H1 (cell line): ENCODE measurements around the gene DEFB114. TPM values are rescaled to one million over a fixed set of nuclear protein-coding genes. Genes with fewer than 3 reads are reported as not detected.
A peak's percentile ranks its signal among the peaks of the same experiment; 100 is the strongest.

ENCODE experiments used
- CTCF ChIA-PET: fragments of 300-600 bp; sonication (Branson Sonifier 250); formaldehyde crosslinking; loops from one replicate; lab custom pipeline; 2021; ENCODE audit not compliant: partially characterized antibody; lab: Charles Lee
- POLR2A ChIA-PET: fragments of 300-600 bp; sonication (Branson Sonifier 250); formaldehyde crosslinking; loops from one replicate; lab custom pipeline; 2021; ENCODE audit warnings: inconsistent platforms; ENCODE audit not compliant: partially characterized antibody; lab: Charles Lee
- DNase-seq, 2 experiments: peaks; one replicate each; pipeline versions ENCODE4 v3.0.0 to v3.0.0-alpha.2; 2010 to 2022; ENCODE audit warnings: low spot score in 2 of 2, low read depth in 1 of 2, mixed read lengths in 1 of 2
- FAIRE-seq: peaks from 2 replicates; lab custom pipeline; 2011; peaks lifted over from hg19 to GRCh38; lab: Jason Lieb, UNC
- H2AFZ ChIP-seq: 2 replicates; pipeline ENCODE4 v1.8.1; 2012; ENCODE audit warnings: low read length, inconsistent platforms
- H2AK5ac ChIP-seq: 2 replicates; pipeline ENCODE4 v1.6.1; 2013; ENCODE audit warnings: low read depth, low read length
- H2BK120ac ChIP-seq: replicated peaks from 2 replicates; pipeline ENCODE3; 2013; ENCODE audit warnings: low read depth, low read length, inconsistent platforms
- H2BK12ac ChIP-seq: 2 replicates; pipeline ENCODE4 v1.6.1; 2013; ENCODE audit warnings: low read depth, low read length
- H2BK15ac ChIP-seq: 2 replicates; pipeline ENCODE4 v1.6.1; 2013; ENCODE audit warnings: low read length
- H2BK20ac ChIP-seq: 2 replicates; pipeline ENCODE4 v1.6.1; 2013; ENCODE audit warnings: low read length
- H2BK5ac ChIP-seq: 2 replicates; pipeline ENCODE4 v1.6.1; 2013; ENCODE audit warnings: low read depth, low read length
- H3K14ac ChIP-seq: 2 replicates; pipeline ENCODE4 v1.6.1; 2013; ENCODE audit warnings: inconsistent platforms; ENCODE audit not compliant: insufficient read length
- H3K18ac ChIP-seq: 2 replicates; pipeline ENCODE4 v1.6.1; 2013; ENCODE audit warnings: low read length; ENCODE audit errors: extremely low read depth
- H3K23ac ChIP-seq: 2 replicates; pipeline ENCODE4 v1.6.1; 2013; ENCODE audit warnings: inconsistent platforms; ENCODE audit not compliant: insufficient read length
- H3K23me2 ChIP-seq: 2 replicates; pipeline ENCODE4 v1.6.1; 2013; ENCODE audit warnings: low read depth, low read length
- H3K27ac ChIP-seq: 2 replicates; pipeline ENCODE4 v1.6.1; 2011; ENCODE audit warnings: low read depth, low read length, inconsistent platforms
- H3K27me3 ChIP-seq, 4 experiments: replicated peaks in 1 of 4; 1 replicate in 1 of 4; 2 replicates in 3 of 4; pipeline versions ENCODE4 v1.6.1 to v1.8.1; 2011 to 2013; ENCODE audit warnings: low read length in 3 of 4, mild to moderate bottlenecking in 3 of 4, inconsistent platforms in 2 of 4, mixed read lengths in 2 of 4, moderate library complexity in 1 of 4; ENCODE audit not compliant: control insufficient read depth in 3 of 4, insufficient read depth in 3 of 4; ENCODE audit errors: extremely low read depth in 1 of 4
- H3K36me3 ChIP-seq, 4 experiments: 2 replicates each; pipeline versions ENCODE4 v1.6.1 to v1.8.1; 2011 to 2013; ENCODE audit warnings: mild to moderate bottlenecking in 4 of 4, low read length in 3 of 4, moderate library complexity in 2 of 4, control low read depth in 1 of 4, inconsistent platforms in 1 of 4; ENCODE audit not compliant: insufficient read depth in 4 of 4, control insufficient read depth in 2 of 4
- H3K4ac ChIP-seq: replicated peaks from 2 replicates; pipeline ENCODE3; 2013; ENCODE audit warnings: low read length, low read depth, mixed read lengths, inconsistent platforms; ENCODE audit not compliant: insufficient read length
- H3K4me1 ChIP-seq, 4 experiments: replicated peaks in 1 of 4; 1 replicate in 1 of 4; 2 replicates in 3 of 4; pipeline versions ENCODE4 v1.6.1 to v1.8.1; 2011 to 2013; ENCODE audit warnings: low read length in 3 of 4, inconsistent platforms in 2 of 4, mixed read lengths in 1 of 4; ENCODE audit not compliant: insufficient read depth in 4 of 4, control insufficient read depth in 3 of 4
- H3K4me2 ChIP-seq, 2 experiments: 2 replicates each; pipeline versions ENCODE4 v1.6.1 to v1.8.1; 2011 to 2013; ENCODE audit warnings: low read depth in 2 of 2, low read length in 2 of 2, control low read depth in 1 of 2, inconsistent platforms in 1 of 2, mild to moderate bottlenecking in 1 of 2; ENCODE audit not compliant: insufficient read depth in 1 of 2
- H3K4me3 ChIP-seq, 4 experiments: fragments of 200-600, 300-600 bp in 1 of 4; sonication (generic), shearing (Covaris generic), sonication (Bioruptor Twin) in 1 of 4; 2 replicates each; pipeline versions ENCODE4 v1.5.1 to v1.8.1; 2011 to 2016; ENCODE audit warnings: low read length in 4 of 4, low read depth in 3 of 4, control low read depth in 2 of 4, inconsistent platforms in 2 of 4, mild to moderate bottlenecking in 2 of 4, mixed read lengths in 1 of 4, moderate library complexity in 1 of 4; ENCODE audit not compliant: insufficient read depth in 2 of 4; ENCODE audit errors: extremely low read depth in 1 of 4
- H3K56ac ChIP-seq: replicated peaks from 2 replicates; pipeline ENCODE3; 2013; ENCODE audit warnings: low read depth, mild to moderate bottlenecking, mixed read lengths, low read length, inconsistent platforms; ENCODE audit not compliant: insufficient read length
- H3K79me1 ChIP-seq: 2 replicates; pipeline ENCODE4 v1.6.1; 2013; ENCODE audit warnings: low read depth, low read length, control low read depth
- H3K79me2 ChIP-seq, 2 experiments: 2 replicates each; pipeline versions ENCODE4 v1.6.1 to v1.8.1; 2012 to 2013; ENCODE audit warnings: low read length in 2 of 2, mild to moderate bottlenecking in 2 of 2, inconsistent platforms in 1 of 2; ENCODE audit not compliant: insufficient read depth in 2 of 2, control insufficient read depth in 1 of 2
- H3K9ac ChIP-seq, 4 experiments: replicated peaks in 1 of 4; 1 replicate in 1 of 4; 2 replicates in 3 of 4; pipeline versions ENCODE4 v1.6.1 to v1.8.1; 2011 to 2013; ENCODE audit warnings: low read depth in 3 of 4, low read length in 3 of 4, control low read depth in 2 of 4, mild to moderate bottlenecking in 2 of 4, moderate library complexity in 2 of 4, inconsistent platforms in 1 of 4; ENCODE audit errors: extremely low read depth in 1 of 4
- H3K9me3 ChIP-seq, 2 experiments: 2 replicates each; pipeline versions ENCODE4 v1.6.1 to v1.8.1; 2012 to 2013; ENCODE audit warnings: mild to moderate bottlenecking in 2 of 2, moderate library complexity in 2 of 2, control low read depth in 1 of 2, inconsistent platforms in 1 of 2, low read depth in 1 of 2, low read length in 1 of 2, mixed read lengths in 1 of 2; ENCODE audit not compliant: insufficient read depth in 2 of 2
- H4K20me1 ChIP-seq, 2 experiments: replicated peaks in 1 of 2; 2 replicates each; pipeline versions ENCODE3 to v1.8.1; 2011 to 2013; ENCODE audit warnings: inconsistent platforms in 2 of 2, low read length in 2 of 2, mild to moderate bottlenecking in 1 of 2; ENCODE audit not compliant: insufficient read depth in 2 of 2, control insufficient read depth in 1 of 2
- H4K5ac ChIP-seq: 2 replicates; pipeline ENCODE4 v1.6.1; 2013; ENCODE audit warnings: low read length, low read depth, mixed read lengths, inconsistent platforms; ENCODE audit not compliant: insufficient read length
- H4K8ac ChIP-seq: 2 replicates; pipeline ENCODE4 v1.8.0; 2013; ENCODE audit warnings: mild to moderate bottlenecking, moderate library complexity, low read length, inconsistent platforms; ENCODE audit not compliant: insufficient read depth; ENCODE audit errors: extremely low read depth
- H4K91ac ChIP-seq: replicated peaks from 2 replicates; pipeline ENCODE3; 2013; ENCODE audit warnings: low read length, mixed read lengths, inconsistent platforms; ENCODE audit not compliant: insufficient read length
- CBX8 ChIP-seq: fragments of 300-800, 300-1000 bp; sonication (generic); IDR thresholded peaks from 2 replicates; pipeline ENCODE4 v1.7.1; 2016; ENCODE audit warnings: low read depth, low read length, borderline replicate concordance
- CHD1 ChIP-seq: IDR thresholded peaks from 2 replicates; pipeline ENCODE4 v1.6.1; 2012; ENCODE audit warnings: low read depth, low read length, improper control_type of control experiment
- JUND ChIP-seq: IDR thresholded peaks from 2 replicates; pipeline ENCODE4 v1.6.1; 2011; ENCODE audit warnings: mild to moderate bottlenecking, improper control_type of control experiment, low read length
- KDM1A ChIP-seq: fragments of 200-600, 300-600 bp; sonication (generic); IDR thresholded peaks from 2 replicates; pipeline ENCODE4 v1.7.1; 2016; ENCODE audit warnings: mild to moderate bottlenecking, low read length, borderline replicate concordance
- PHF8 ChIP-seq: fragments of 200-600 bp; sonication (generic); conservative IDR thresholded peaks from 2 replicates; pipeline ENCODE4 v1.7.1; 2012; ENCODE audit warnings: low read depth, mild to moderate bottlenecking, inconsistent platforms, low read length, moderate library complexity
- RFX5 ChIP-seq: IDR thresholded peaks from 2 replicates; pipeline ENCODE4 v1.6.1; 2011; ENCODE audit warnings: low read depth, low read length, improper control_type of control experiment, borderline replicate concordance
- SAP30 ChIP-seq: fragments of 300-600 bp; sonication (generic); IDR thresholded peaks from 2 replicates; pipeline ENCODE4 v1.7.1; 2012; ENCODE audit warnings: low read length, moderate library complexity, mild to moderate bottlenecking, inconsistent platforms; ENCODE audit not compliant: insufficient read depth, insufficient replicate concordance
- SIRT6 ChIP-seq: IDR thresholded peaks from one replicate; pipeline ENCODE4 v1.7.1; 2012; ENCODE audit warnings: low read length, inconsistent platforms
- TAF7 ChIP-seq: optimal IDR thresholded peaks from 2 replicates; pipeline ENCODE3; 2011; ENCODE audit warnings: low read depth, mild to moderate bottlenecking, inconsistent platforms, low read length, moderate library complexity, borderline replicate concordance
- WGBS, 2 experiments: shearing (Covaris generic) in 1 of 2; methylation state at CpG; one replicate each; pipeline versions ENCODE4 v1.1.6 to v1.1.7; 2013 to 2015; ENCODE audit warnings: low lambda C conversion rate in 2 of 2, mixed read lengths in 2 of 2, inconsistent platforms in 1 of 2, low coverage in 1 of 2, missing lambda C conversion rate in 1 of 2; ENCODE audit not compliant: insufficient replicate concordance in 2 of 2, insufficient coverage in 1 of 2, insufficient read length in 1 of 2; ENCODE audit errors: extremely low coverage in 1 of 2, missing lambda C conversion rate in 1 of 2; 5-methylcytosine and 5-hydroxymethylcytosine counted together
- polyA plus RNA-seq, 7 experiments: library from polyadenylated mRNA; depleted of rRNA in 3 of 7; stranded (reverse) in 5 of 7; unstranded in 2 of 7; fragments of >200 nt in 5 of 7; fragments of 200-250 nt in 2 of 7; gene quantifications; 1 replicate in 5 of 7; 2 replicates in 1 of 7; 4 replicates in 1 of 7; pipeline versions ENCODE4 v1.2.1 to v1.2.3, GENCODE V29; 2011 to 2013; ENCODE audit warnings: missing spikeins in 2 of 7, mixed read lengths in 2 of 7
- total RNA-seq: library from RNA; stranded (reverse); fragmentation: NEBNext Ultra II Directional; extraction: Animal tissue kit (Norgen Biotek cat#: 25700); gene quantifications from 2 replicates; pipeline ENCODE4 v1.2.1, GENCODE V29; 2021

The DEFB114 gene
- total and polyA plus RNA-seq, 2 of the 8 experiments (the other 6 are each of a cell fraction or from before 2014, with no cell fraction given) = not detected

DNA sequence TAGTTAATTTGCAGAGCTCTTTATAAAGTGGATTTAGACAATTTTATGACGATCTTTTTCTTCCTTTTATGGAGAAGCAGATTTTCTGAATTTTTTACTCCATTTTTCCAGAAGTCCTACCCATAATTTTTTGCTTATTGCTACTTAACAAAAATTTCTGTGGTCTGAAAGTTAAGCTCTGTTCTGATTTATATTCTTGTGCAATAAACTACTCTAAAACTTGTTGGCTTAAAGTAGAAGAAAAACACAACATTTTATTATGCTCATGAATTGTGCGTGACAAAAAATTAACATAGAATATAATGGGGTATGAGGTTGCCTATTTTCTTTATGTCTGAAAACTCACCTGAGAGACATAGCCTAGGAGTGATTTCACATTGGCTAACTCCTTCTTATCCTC, 2.9 kb upstream of the DEFB114 start:
- H3K4me2 ChIP-seq = peak overlapping the region; percentile 49 to 50; a peak in 2 of 4 replicates
- H3K23ac ChIP-seq = no peak overlapping the region
- no peak overlapping the region for H2BK15ac ChIP-seq
- no peak overlapping the region for H2BK5ac ChIP-seq
- H3K36me3 ChIP-seq = no peaks in the 10 kb centered on the region
- H3K9me3 ChIP-seq = no peaks in the 10 kb centered on the region
- H4K5ac ChIP-seq = peak overlapping the region; percentile 95
- no peak for DNase-seq
- H3K79me1 ChIP-seq = no peaks in the 10 kb centered on the region
- no peak overlapping the region; the same call in 1 of the 2 replicates for H3K18ac ChIP-seq
- CTCF ChIA-PET = interaction anchor here (1.0 to 1.1 kb wide), 2 partner anchors 49 to 64 kb away, joined by 3 to 4 read pairs; no protein-coding TSS in a partner anchor
- no peak for FAIRE-seq
- H2BK12ac ChIP-seq = no peak overlapping the region
- peaks cover 0 to 10% (median 3%) of the 10 kb centered on the region in 4 experiments; a peak in 1 of 7 replicates for H3K4me1 ChIP-seq
- 42% methylated on average over 2 of the region's 2 CpGs; no CpG with 5 or more reads in 1 of the 2 experiments for WGBS, 2 experiments
- no peak overlapping the region for H3K14ac ChIP-seq
- POLR2A ChIA-PET = no interaction called here
- H3K79me2 ChIP-seq = no peaks in the 10 kb centered on the region
- no peak overlapping the region for H3K56ac ChIP-seq
- no peaks in the 10 kb centered on the region for H4K20me1 ChIP-seq
- H3K27me3 ChIP-seq = no peaks in the 10 kb centered on the region
- H3K4me3 ChIP-seq = peak overlapping the region in 1 of 4 experiments; percentile 42; a peak in 1 of 8 replicates
- no peak overlapping the region for H2BK20ac ChIP-seq
- no peak overlapping the region for H2AFZ ChIP-seq
- no peak overlapping the region for H3K4ac ChIP-seq
- H4K8ac ChIP-seq = no peak overlapping the region
- H2BK120ac ChIP-seq = no peak overlapping the region
- TF ChIP-seq PHF8 = no peak
- TF ChIP-seq SIRT6 = no peak
- no peak for TF ChIP-seq CHD1
- TF ChIP-seq TAF7 = no peak
- TF ChIP-seq JUND = no peak
- no peak for TF ChIP-seq SAP30
- no peak for TF ChIP-seq RFX5
- no peak for TF ChIP-seq KDM1A
- no peak for TF ChIP-seq CBX8
- no peak overlapping the region for H3K9ac ChIP-seq
- no peak overlapping the region for H3K27ac ChIP-seq
- H4K91ac ChIP-seq = no peak overlapping the region
- H2AK5ac ChIP-seq = no peak overlapping the region
- no peaks in the 10 kb centered on the region for H3K23me2 ChIP-seq
